ENCODE results near the gene GPR4.
"Not testable (repeated sequence)": the region's sequence is repeated elsewhere in the genome, so short reads cannot be mapped to it uniquely, and the experiment has no call there.

GPR4 gene

GRCh38 chr19:45615056-45615455 lies 13.0 kb upstream of the GPR4 start:
- H3K4me3 ChIP-seq (ENCODE audit: low read length); H3K27me3 ChIP-seq (ENCODE audit: control insufficient read depth, insufficient read depth, low read length); H3K9me3 ChIP-seq (ENCODE audit: control insufficient read depth, low read length); H3K9ac ChIP-seq (ENCODE audit: low read length); H3K36me3 ChIP-seq (ENCODE audit: control insufficient read depth, insufficient read depth, low read length): not testable (repeated sequence)
- peaks cover 18% of the 10 kb centered on the region for H3K4me1 ChIP-seq (ENCODE audit: control insufficient read depth, insufficient read depth, low read length)

GRCh38 chr19:45613926-45614725 lies 12.1 kb upstream of the GPR4 start:
- Histone ChIP-seq H3K9ac (ENCODE audit: low read length) (peak overlapping the region; percentile 30), H3K27me3 (ENCODE audit: control insufficient read depth, insufficient read depth, low read length) (no peaks in the 10 kb centered on the region), H3K4me3 (ENCODE audit: low read length) (no peak overlapping the region), H3K9me3 (ENCODE audit: control insufficient read depth, low read length) (no peaks in the 10 kb centered on the region), H3K4me1 (ENCODE audit: control insufficient read depth, insufficient read depth, low read length) (peaks cover 18% of the 10 kb centered on the region), H3K36me3 (ENCODE audit: control insufficient read depth, insufficient read depth, low read length) (no peaks in the 10 kb centered on the region)

- H3K4me1 ChIP-seq (ENCODE audit: control insufficient read depth, insufficient read depth, low read length), result peaks cover 13% of the 10 kb centered on the region
- no peaks in the 10 kb centered on the region for H3K36me3 ChIP-seq (ENCODE audit: control insufficient read depth, insufficient read depth, low read length)
- no peaks in the 10 kb centered on the region for H3K9me3 ChIP-seq (ENCODE audit: control insufficient read depth, low read length)
- no peak overlapping the region for H3K4me3 ChIP-seq (ENCODE audit: low read length)
- H3K27me3 ChIP-seq (ENCODE audit: control insufficient read depth, insufficient read depth, low read length), result no peaks in the 10 kb centered on the region
- no peak overlapping the region for H3K9ac ChIP-seq (ENCODE audit: low read length)
These were observed 6.9 kb upstream of the GPR4 start for GRCh38 chr19:45608948-45609347.

- Histone ChIP-seq H3K27me3 (ENCODE audit: control insufficient read depth, insufficient read depth, low read length) (peaks cover 9% of the 10 kb centered on the region), H3K9me3 (ENCODE audit: control insufficient read depth, low read length) (no peaks in the 10 kb centered on the region), H3K36me3 (ENCODE audit: control insufficient read depth, insufficient read depth, low read length) (no peaks in the 10 kb centered on the region), H3K4me1 (ENCODE audit: control insufficient read depth, insufficient read depth, low read length) (peaks cover 10% of the 10 kb centered on the region), H3K9ac (ENCODE audit: low read length) (peak overlapping the region; percentile 43), H3K4me3 (ENCODE audit: low read length) (peak overlapping the region; percentile 25)
These were observed 5.3 kb upstream of the GPR4 start for GRCh38 chr19:45607071-45608029.

- Histone ChIP-seq H3K4me1 (ENCODE audit: control insufficient read depth, insufficient read depth, low read length) (peaks cover 12% of the 10 kb centered on the region), H3K27me3 (ENCODE audit: control insufficient read depth, insufficient read depth, low read length) (peaks cover 68% of the 10 kb centered on the region), H3K36me3 (ENCODE audit: control insufficient read depth, insufficient read depth, low read length) (no peaks in the 10 kb centered on the region), H3K9ac (ENCODE audit: low read length) (no peak overlapping the region), H3K4me3 (ENCODE audit: low read length) (no peak overlapping the region), H3K9me3 (ENCODE audit: control insufficient read depth, low read length) (no peaks in the 10 kb centered on the region)
These were observed 897 bp downstream of the GPR4 start for GRCh38 chr19:45601115-45601514.

- H3K4me3 ChIP-seq (ENCODE audit: low read length), result no peak overlapping the region
- H3K27me3 ChIP-seq (ENCODE audit: control insufficient read depth, insufficient read depth, low read length), result peaks cover 74% of the 10 kb centered on the region
- H3K9ac ChIP-seq (ENCODE audit: low read length), result no peak overlapping the region
These were observed 1.6 kb downstream of the GPR4 start for GRCh38 chr19:45600340-45600885.

GRCh38 chr19:45599286-45599685 lies 2.7 kb downstream of the GPR4 start:
- H3K9me3 ChIP-seq (ENCODE audit: control insufficient read depth, low read length), result no peaks in the 10 kb centered on the region
- H3K4me1 ChIP-seq (ENCODE audit: control insufficient read depth, insufficient read depth, low read length), result peaks cover 12% of the 10 kb centered on the region
- H3K4me3 ChIP-seq (ENCODE audit: low read length), result no peak overlapping the region
- H3K36me3 ChIP-seq (ENCODE audit: control insufficient read depth, insufficient read depth, low read length), result no peaks in the 10 kb centered on the region
- peaks cover 74% of the 10 kb centered on the region for H3K27me3 ChIP-seq (ENCODE audit: control insufficient read depth, insufficient read depth, low read length)
- H3K9ac ChIP-seq (ENCODE audit: low read length), result no peak overlapping the region

More at GRCh38 chr19:45600340-45600885, 1.6 kb downstream of the GPR4 start:
- peaks cover 12% of the 10 kb centered on the region for H3K4me1 ChIP-seq (ENCODE audit: control insufficient read depth, insufficient read depth, low read length)
- no peaks in the 10 kb centered on the region for H3K9me3 ChIP-seq (ENCODE audit: control insufficient read depth, low read length)
- no peaks in the 10 kb centered on the region for H3K36me3 ChIP-seq (ENCODE audit: control insufficient read depth, insufficient read depth, low read length)

GRCh38 chr19:45598267-45599001 lies 3.6 kb downstream of the GPR4 start:
- Histone ChIP-seq H3K27me3 (ENCODE audit: control insufficient read depth, insufficient read depth, low read length) (peaks cover 74% of the 10 kb centered on the region), H3K36me3 (ENCODE audit: control insufficient read depth, insufficient read depth, low read length) (no peaks in the 10 kb centered on the region), H3K4me1 (ENCODE audit: control insufficient read depth, insufficient read depth, low read length) (peaks cover 12% of the 10 kb centered on the region), H3K9ac (ENCODE audit: low read length) (no peak overlapping the region), H3K4me3 (ENCODE audit: low read length) (no peak overlapping the region), H3K9me3 (ENCODE audit: control insufficient read depth, low read length) (no peaks in the 10 kb centered on the region)

- Histone ChIP-seq H3K9ac (ENCODE audit: low read length) (no peak overlapping the region), H3K9me3 (ENCODE audit: control insufficient read depth, low read length) (no peaks in the 10 kb centered on the region), H3K36me3 (ENCODE audit: control insufficient read depth, insufficient read depth, low read length) (no peaks in the 10 kb centered on the region), H3K4me3 (ENCODE audit: low read length) (no peak overlapping the region), H3K27me3 (ENCODE audit: control insufficient read depth, insufficient read depth, low read length) (peaks cover 68% of the 10 kb centered on the region), H3K4me1 (ENCODE audit: control insufficient read depth, insufficient read depth, low read length) (peaks cover 12% of the 10 kb centered on the region)
These were observed 4.4 kb downstream of the GPR4 start for GRCh38 chr19:45597425-45598111.

- no peak overlapping the region for H3K9ac ChIP-seq (ENCODE audit: low read length)
- H3K4me3 ChIP-seq (ENCODE audit: low read length), result no peak overlapping the region
- H3K27me3 ChIP-seq (ENCODE audit: control insufficient read depth, insufficient read depth, low read length), result peaks cover 67% of the 10 kb centered on the region
- no peaks in the 10 kb centered on the region for H3K9me3 ChIP-seq (ENCODE audit: control insufficient read depth, low read length)
- H3K36me3 ChIP-seq (ENCODE audit: control insufficient read depth, insufficient read depth, low read length), result no peaks in the 10 kb centered on the region
- H3K4me1 ChIP-seq (ENCODE audit: control insufficient read depth, insufficient read depth, low read length), result peaks cover 12% of the 10 kb centered on the region
These were observed 6.2 kb downstream of the GPR4 start for GRCh38 chr19:45595814-45596213.

- H3K4me1 ChIP-seq (ENCODE audit: control insufficient read depth, insufficient read depth, low read length), result peaks cover 12% of the 10 kb centered on the region
- H3K4me3 ChIP-seq (ENCODE audit: low read length), result no peak overlapping the region
- H3K36me3 ChIP-seq (ENCODE audit: control insufficient read depth, insufficient read depth, low read length), result no peaks in the 10 kb centered on the region
- H3K9ac ChIP-seq (ENCODE audit: low read length), result no peak overlapping the region
- no peaks in the 10 kb centered on the region for H3K9me3 ChIP-seq (ENCODE audit: control insufficient read depth, low read length)
- peaks cover 48% of the 10 kb centered on the region for H3K27me3 ChIP-seq (ENCODE audit: control insufficient read depth, insufficient read depth, low read length)
These were observed 8.5 kb downstream of the GPR4 start for GRCh38 chr19:45593520-45593919.
